HEK293 (cell line): ENCODE data around the gene CAMKV.

ENCODE experiments used
- TF ChIP-seq, protein P1 (sequence below): fragments of 450-650 bp; formaldehyde crosslinking; IDR thresholded peaks from 2 replicates; pipeline ENCODE4 v1.5.1; 2016; ENCODE audit warnings: missing biosample characterization, missing genetic modification characterization
- TF ChIP-seq, protein P2 (sequence below): fragments of 450-650 bp; formaldehyde crosslinking; IDR thresholded peaks from 2 replicates; pipeline ENCODE4 v1.5.1; 2017; ENCODE audit warnings: missing biosample characterization, mild to moderate bottlenecking, missing genetic modification characterization, moderate library complexity

DNA sequence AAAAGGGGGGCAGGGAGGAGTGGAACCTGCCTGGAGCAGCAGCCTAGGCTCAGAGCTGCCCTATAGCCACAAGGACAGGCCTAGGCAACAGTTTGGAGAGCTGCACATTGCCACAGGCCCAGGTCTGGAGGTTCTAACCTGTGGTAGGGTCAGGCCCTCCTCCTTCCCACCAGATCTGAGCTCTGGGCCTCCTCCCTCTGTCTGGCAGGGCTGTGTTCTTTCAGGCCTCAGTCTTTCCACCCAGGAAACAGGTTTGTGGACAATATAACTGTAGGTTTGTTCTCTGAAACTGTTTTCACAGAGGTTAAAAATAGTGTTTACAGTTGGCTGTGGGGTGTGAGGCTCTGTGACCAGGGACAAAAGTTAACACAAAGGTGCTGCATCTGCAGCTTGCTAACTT lies 9.0 kb upstream of the CAMKV start:
- TF ChIP-seq, protein P1, sequence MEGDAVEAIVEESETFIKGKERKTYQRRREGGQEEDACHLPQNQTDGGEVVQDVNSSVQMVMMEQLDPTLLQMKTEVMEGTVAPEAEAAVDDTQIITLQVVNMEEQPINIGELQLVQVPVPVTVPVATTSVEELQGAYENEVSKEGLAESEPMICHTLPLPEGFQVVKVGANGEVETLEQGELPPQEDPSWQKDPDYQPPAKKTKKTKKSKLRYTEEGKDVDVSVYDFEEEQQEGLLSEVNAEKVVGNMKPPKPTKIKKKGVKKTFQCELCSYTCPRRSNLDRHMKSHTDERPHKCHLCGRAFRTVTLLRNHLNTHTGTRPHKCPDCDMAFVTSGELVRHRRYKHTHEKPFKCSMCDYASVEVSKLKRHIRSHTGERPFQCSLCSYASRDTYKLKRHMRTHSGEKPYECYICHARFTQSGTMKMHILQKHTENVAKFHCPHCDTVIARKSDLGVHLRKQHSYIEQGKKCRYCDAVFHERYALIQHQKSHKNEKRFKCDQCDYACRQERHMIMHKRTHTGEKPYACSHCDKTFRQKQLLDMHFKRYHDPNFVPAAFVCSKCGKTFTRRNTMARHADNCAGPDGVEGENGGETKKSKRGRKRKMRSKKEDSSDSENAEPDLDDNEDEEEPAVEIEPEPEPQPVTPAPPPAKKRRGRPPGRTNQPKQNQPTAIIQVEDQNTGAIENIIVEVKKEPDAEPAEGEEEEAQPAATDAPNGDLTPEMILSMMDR (tag by site-specific recombination), result no peak
- TF ChIP-seq, protein P2, sequence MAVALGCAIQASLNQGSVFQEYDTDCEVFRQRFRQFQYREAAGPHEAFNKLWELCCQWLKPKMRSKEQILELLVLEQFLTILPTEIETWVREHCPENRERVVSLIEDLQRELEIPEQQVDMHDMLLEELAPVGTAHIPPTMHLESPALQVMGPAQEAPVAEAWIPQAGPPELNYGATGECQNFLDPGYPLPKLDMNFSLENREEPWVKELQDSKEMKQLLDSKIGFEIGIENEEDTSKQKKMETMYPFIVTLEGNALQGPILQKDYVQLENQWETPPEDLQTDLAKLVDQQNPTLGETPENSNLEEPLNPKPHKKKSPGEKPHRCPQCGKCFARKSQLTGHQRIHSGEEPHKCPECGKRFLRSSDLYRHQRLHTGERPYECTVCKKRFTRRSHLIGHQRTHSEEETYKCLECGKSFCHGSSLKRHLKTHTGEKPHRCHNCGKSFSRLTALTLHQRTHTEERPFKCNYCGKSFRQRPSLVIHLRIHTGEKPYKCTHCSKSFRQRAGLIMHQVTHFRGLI (tag by site-specific recombination), result no peak
